GM12864 (cell line): ENCODE results near the gene NPPB.
"Not testable (repeated sequence)": the region's sequence is repeated elsewhere in the genome, so short reads cannot be mapped to it uniquely, and the experiment has no call there.

Source experiments
- DNase-seq: peaks from one replicate; pipeline ENCODE4 v3.0.0-alpha.2; 2011; ENCODE audit warnings: low read depth
- H3K4me3 ChIP-seq: 2 replicates; pipeline ENCODE4 v1.5.1; 2011; ENCODE audit warnings: mild to moderate bottlenecking, low read depth, low read length, control low read depth
- CTCF ChIP-seq: IDR thresholded peaks from 2 replicates; pipeline ENCODE4 v1.5.1; 2011; ENCODE audit warnings: low read depth, mild to moderate bottlenecking, moderate library complexity, low read length, control low read depth, inconsistent platforms; ENCODE audit errors: missing control alignments

The NPPB gene

GRCh38 chr1:11898831-11899467, 40.2 kb upstream of the NPPB start:
- no peak for TF ChIP-seq CTCF
- no peak overlapping the region for H3K4me3 ChIP-seq
- DNase-seq, result no peak

GRCh38 chr1:11898086-11898785, 39.5 kb upstream of the NPPB start:
- DNase-seq, result no peak
- no peak for TF ChIP-seq CTCF
- H3K4me3 ChIP-seq, result no peak overlapping the region

GRCh38 chr1:11894501-11894900, 35.8 kb upstream of the NPPB start:
- not testable (repeated sequence) for H3K4me3 ChIP-seq, DNase-seq

DNA sequence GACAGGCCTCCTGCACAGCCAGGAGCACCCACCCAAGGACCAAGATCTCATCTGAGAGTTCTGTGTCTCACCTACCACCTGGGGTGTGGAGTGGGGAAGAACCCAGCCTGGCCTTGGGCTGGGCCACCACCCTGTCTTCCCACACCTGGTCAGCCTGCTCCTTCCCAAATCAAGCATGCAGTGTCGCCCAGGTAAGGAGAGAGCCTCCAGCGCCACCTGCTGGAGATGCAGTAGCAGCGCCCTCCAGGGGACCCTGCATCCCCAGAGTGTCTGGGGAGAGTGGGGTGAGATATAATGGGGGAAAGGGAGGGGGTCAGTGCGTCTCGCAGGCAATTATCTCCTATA, 35.1 kb upstream of the NPPB start:
- peak; percentile 98 for TF ChIP-seq CTCF
- H3K4me3 ChIP-seq, result no peak overlapping the region
- DNase-seq, result peak; percentile 15

DNA sequence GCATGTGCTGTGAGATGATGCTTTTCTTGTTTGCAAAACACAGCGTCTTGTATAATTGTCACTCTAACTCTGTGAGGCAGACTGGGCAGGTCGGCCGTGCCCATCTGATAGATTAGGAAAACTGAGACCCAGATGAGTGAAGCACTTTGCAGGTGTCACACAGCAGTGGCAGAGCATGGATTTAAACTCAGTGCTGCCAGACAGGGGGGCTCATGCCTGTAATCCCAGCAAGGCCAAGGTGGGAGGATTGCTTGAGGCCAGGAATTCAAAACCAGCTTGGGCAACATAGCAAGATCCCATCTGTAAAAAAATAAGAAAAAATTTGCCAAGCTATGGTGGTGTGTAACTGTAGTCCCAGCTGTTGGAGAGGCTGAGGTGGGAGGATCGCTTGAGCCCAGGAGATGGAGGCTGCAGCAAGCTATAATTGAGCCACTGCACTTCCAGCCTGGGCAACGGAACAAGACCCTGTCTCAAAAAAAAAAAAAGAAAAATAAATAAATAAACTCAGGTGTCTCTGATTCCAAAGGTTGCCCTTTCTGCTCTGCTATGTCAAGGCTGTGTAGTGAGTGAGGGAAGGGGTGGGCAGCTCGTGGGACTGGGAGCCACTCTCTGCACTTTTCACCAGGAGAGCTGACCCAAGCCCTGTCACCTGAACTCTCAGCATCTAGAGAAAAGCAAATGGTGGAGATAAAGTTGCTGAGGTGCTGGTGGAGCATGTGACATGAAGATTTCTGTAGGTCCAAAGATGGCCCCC, 32.9 kb upstream of the NPPB start:
- DNase-seq, result no peak
- no peak for TF ChIP-seq CTCF
- no peak overlapping the region for H3K4me3 ChIP-seq

- H3K4me3 ChIP-seq, result no peak overlapping the region
- TF ChIP-seq CTCF, result no peak
- no peak for DNase-seq
Measured at GRCh38 chr1:11888877-11889208, 30.1 kb upstream of the NPPB start.

DNA sequence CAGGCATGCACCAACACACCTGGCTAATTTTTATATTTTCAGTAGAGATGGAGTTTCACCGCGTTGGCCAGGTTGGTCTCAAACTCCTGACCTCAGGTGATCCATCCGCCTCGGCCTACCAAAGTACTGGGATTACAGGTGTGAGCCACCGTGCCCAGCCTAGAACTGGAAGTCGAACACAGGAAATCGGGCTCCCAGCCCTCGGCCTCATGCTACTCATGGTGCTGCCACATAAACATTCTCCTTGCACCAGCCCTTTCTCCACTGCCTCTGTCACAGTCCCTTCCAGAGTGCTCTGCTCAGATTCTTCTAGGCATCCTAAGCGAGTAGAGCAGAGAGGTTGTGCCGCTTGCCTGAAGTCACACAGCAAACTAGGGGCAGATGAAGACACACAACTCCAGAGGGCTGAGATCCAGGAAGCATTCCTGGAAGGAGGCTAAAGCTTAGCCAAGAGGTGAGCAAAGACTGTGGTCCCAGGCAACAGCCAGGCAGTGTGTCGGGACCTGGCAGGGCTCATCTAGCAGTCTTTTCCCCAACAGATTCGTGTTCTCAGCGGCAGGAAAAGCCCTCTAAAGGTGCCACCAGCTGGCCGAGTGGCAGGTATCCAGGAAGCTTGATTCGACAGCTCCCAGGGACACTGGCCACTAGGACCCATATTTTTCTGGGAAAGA, 29.6 kb upstream of the NPPB start:
- H3K4me3 ChIP-seq, result no peak overlapping the region
- DNase-seq, result no peak
- TF ChIP-seq CTCF, result no peak
